Lower leg skin (tissue), 3 donors: Measurements from ENCODE around the gene KMT2C.
"Not testable (repeated sequence)": the region's sequence is repeated elsewhere in the genome, so short reads cannot be mapped to it uniquely, and the experiment has no call there.

ENCODE experiments used
- CTCF ChIP-seq, 3 donors: fragments of 450-650 bp; IDR thresholded peaks; one replicate each; pipeline ENCODE4 v1.5.1; 2016; ENCODE audit warnings: antibody characterized with exemption in 3 of 3, mild to moderate bottlenecking in 3 of 3, moderate library complexity in 2 of 3
- POLR2A ChIP-seq, 2 donors: fragments of 450-650 bp; IDR thresholded peaks; one replicate each; pipeline ENCODE4 v1.6.1; 2016 to 2017; ENCODE audit warnings: antibody characterized with exemption in 2 of 2, mild to moderate bottlenecking in 1 of 2, moderate library complexity in 1 of 2

GRCh38 chr7:152243464-152243863 is 192.3 kb downstream of the KMT2C start:
- not testable (repeated sequence) for TF ChIP-seq CTCF, POLR2A (IDR thresholded peaks at IDR 0.05)
